Measurements from ENCODE around the gene TCN2.

GRCh38 chr22:30586414-30586813 lies 20.6 kb upstream of the TCN2 start:
- no peak for TF ChIP-seq EZH2phosphoT487 (IDR thresholded peaks at IDR 0.05; ENCODE audit: borderline replicate concordance, low read depth, low read length)
- no peak for TF ChIP-seq CTCF (conservative IDR thresholded peaks at IDR 0.05; ENCODE audit: low read length)
